T follicular helper cell (primary cell): Measurements from ENCODE around the gene TRIM51G.
"Not testable (repeated sequence)": the region's sequence is repeated elsewhere in the genome, so short reads cannot be mapped to it uniquely, and the experiment has no call there.

Experiments used
- DNase-seq: peaks from one replicate; pipeline ENCODE4 v3.0.0-alpha.2; 2020; ENCODE audit warnings: low read depth
- total RNA-seq, 2 experiments: gene quantifications; one replicate each; lab custom pipeline; 2026; lab: John Stamatoyannopoulos, UW

Gene TRIM51G, protein sequence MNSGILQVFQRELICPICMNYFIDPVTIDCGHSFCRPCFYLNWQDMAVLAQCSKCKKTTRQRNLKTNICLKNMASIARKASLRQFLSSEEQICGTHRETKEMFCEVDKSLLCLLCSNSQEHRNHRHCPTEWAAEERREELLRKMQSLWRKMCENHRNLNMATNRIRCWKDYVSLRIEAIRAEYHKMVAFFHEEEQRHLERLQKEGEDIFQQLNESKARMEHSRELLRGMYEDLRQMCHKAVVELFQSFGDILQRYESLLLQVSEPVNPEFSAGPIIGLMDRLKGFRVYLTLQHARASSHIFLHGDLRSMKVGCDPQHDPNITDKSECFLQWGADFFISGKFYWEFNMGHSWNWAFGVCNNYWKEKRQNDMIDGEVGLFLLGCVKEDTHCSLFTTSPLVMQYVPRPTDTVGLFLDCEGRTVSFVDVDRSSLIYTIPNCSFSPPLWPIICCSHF
- total RNA-seq: 0 reads per million in 2 experiments

DNA sequence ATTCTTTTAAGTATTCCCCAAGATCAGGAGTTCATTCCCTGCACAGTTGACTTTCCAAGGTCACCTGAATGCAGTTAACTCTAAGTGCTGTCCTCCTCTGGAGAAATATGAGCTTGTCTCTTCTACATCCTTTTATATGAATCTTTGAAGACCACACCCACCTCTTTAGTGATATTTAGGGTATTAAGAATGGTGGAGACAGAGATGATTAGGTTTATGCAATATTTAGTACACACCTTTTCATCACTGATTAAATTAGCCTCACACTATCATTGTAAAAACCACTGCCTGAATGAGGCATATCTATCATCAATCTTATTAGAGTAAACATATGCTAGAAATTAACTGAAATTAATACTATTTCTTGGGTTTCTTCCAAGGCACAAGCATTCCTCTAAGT, at the start of gene TRIM51G:
TSS of gene TRIM51G (minus strand) at position 101 of the 400 bp plus-strand sequence. CDS start 2,190 bp downstream, outside the sequence.
- DNase-seq: not testable (repeated sequence)

DNA sequence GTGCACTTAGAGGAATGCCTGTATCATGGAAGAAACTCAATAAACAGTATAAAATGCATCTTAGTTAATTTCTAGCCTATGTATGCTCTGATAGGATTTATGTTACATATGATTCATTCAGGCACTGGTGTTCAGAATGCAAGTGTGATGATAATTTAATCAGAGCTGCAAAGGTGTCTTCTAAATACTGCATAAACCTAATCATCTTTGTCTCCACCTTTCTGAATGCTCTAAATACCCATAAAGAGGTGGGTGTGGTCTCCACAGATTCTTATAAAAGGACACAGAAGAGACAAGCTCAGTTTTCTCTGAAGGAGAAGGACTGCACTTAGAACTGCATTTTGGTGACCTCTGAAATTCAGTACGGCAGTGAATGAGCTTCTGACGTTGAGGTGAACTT, 44.8 kb upstream of the TRIM51G start, which contains the start of gene TRIM49B:
TSS of gene TRIM49B (plus strand) at position 301 of the 400 bp plus-strand sequence. CDS start 2,777 bp downstream, outside the sequence.
- not testable (repeated sequence) for DNase-seq

DNA sequence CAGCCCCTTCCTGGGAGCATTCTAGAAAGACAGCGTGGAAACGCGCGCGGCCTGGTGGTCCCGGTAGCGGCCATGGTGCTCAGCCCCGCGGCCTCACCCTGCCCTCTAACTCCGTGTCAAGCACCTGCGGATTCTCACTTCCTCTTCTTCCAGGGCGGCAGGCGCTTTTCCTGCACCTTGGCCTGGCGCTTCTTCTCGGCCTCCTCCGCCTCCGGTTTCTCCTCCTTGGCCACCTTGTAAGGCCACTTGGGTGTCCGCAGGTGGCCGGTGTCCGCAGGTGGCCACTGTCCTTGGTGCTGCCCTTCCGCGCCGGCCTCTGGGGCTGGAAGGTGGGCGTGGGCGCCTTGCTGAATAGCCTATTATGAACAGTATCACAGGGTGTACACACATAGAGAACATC, 15.1 kb downstream of the TRIM51G start:
- DNase-seq: not testable (repeated sequence)

DNA sequence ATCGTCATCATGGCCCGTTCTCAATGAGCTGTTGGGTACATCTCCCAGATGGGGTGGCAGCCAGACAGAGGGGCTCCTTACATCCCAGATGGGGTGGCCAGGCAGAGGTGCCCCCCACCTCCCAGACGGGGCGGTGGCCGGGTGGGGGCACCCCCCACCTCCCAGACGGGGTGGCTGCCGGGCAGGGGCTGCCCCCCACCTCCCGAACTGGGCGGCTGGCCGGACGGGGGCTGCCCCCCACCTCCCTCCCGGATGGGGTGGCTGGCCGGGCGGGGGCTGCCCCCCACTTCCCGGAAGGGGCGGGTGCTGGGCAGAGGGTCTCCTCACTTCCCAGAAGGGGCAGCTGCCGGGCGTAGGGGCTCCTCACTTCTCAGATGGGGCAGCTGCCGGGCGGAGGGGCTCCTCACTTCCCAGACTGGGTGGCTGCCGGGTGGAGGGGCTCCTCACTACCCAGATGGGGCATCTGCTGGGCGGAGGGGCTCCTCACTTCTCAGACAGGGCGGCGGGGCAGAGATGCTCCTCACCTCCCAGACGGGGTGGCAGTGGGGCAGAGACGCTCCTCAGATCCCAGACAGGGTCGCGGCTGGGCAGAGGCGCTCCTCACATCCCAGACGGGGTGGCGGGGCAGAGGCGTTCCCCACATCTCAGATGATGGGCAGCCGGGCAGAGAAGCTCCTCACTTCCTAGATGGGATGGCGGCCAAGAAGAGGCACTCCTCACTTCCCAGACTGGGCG, 28.2 kb downstream of the TRIM51G start:
- not testable (repeated sequence) for DNase-seq

DNA sequence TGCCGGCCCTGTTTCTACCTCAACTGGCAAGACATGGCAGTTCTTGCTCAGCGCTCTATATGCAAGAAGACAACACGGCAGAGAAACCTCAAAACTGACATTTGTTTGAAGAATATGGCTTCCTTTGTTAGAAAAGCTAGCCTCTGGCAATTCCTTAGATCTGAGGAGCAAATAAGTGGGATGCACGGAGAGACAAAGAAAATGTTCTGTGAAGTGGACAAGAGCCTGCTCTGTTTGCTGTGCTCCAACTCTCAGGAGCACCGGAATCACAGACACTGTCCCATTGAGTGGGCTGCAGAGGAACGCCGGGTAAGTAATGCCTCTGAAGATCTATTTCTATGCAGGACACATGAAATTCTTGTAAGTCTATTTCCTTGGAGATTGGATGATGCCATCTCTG, 37.9 kb downstream of the TRIM51G start:
- DNase-seq: not testable (repeated sequence)
